K562 (cell line): Measurements from ENCODE around the gene ZFP57. TPM values are rescaled to one million over a fixed set of nuclear protein-coding genes. Genes with fewer than 3 reads are reported as not detected.
A peak's percentile ranks its signal among the peaks of the same experiment; 100 is the strongest.

Source experiments
- ARHGAP35 ChIP-seq: fragments of 450-650 bp; IDR thresholded peaks from 2 replicates; pipeline ENCODE4 v1.6.1; 2018; ENCODE audit not compliant: partially characterized antibody
- ATF3 ChIP-seq, 2 experiments: fragments of 450-650 bp in 1 of 2; sonication (generic) in 1 of 2; formaldehyde crosslinking in 1 of 2; IDR thresholded peaks in 1 of 2; conservative IDR thresholded peaks in 1 of 2; 2 replicates each; pipeline versions ENCODE4 v1.6.1 to v1.8.1; 2016 to 2023; ENCODE audit warnings: mild to moderate bottlenecking in 2 of 2, moderate library complexity in 2 of 2, inconsistent platforms in 1 of 2, missing genetic modification reagents in 1 of 2
- BMI1 ChIP-seq: fragments of 150-350 bp; IDR thresholded peaks from 2 replicates; pipeline ENCODE4 v1.6.1; 2014; ENCODE audit warnings: low read length
- BRD4 ChIP-seq: fragments of 200-600 bp; sonication (generic); IDR thresholded peaks from 2 replicates; pipeline ENCODE4 v1.6.1; 2017; ENCODE audit warnings: inconsistent platforms
- BRD9 ChIP-seq: fragments of 450-650 bp; IDR thresholded peaks from 2 replicates; pipeline ENCODE4 v1.6.1; 2018; ENCODE audit warnings: low read depth; ENCODE audit not compliant: partially characterized antibody
- CXXC5 ChIP-seq: fragments of 250-450 bp; sonication (Bioruptor Pico); IDR thresholded peaks from 2 replicates; pipeline ENCODE4 v1.8.0; 2022; ENCODE audit warnings: inconsistent platforms, mild to moderate bottlenecking, moderate library complexity
- DDX20 ChIP-seq: fragments of 450-650 bp; IDR thresholded peaks from 2 replicates; pipeline ENCODE4 v1.6.1; 2016; ENCODE audit warnings: missing genetic modification characterization, low read depth, mild to moderate bottlenecking, missing compliant biosample characterization, moderate library complexity
- DPF2 ChIP-seq: fragments of 450-650 bp; IDR thresholded peaks from 2 replicates; pipeline ENCODE4 v1.6.1; 2016
- EZH2 ChIP-seq: IDR thresholded peaks from 2 replicates; pipeline ENCODE4 v1.6.1; 2012; ENCODE audit warnings: low read depth, mild to moderate bottlenecking, inconsistent platforms, low read length, borderline replicate concordance
- HDAC1 ChIP-seq, 2 experiments: fragments of 450-650 bp; IDR thresholded peaks; 2 replicates each; pipeline ENCODE4 v1.6.1; 2016 to 2017; ENCODE audit warnings: inconsistent platforms in 1 of 2, mild to moderate bottlenecking in 1 of 2, moderate library complexity in 1 of 2
- HMG20A ChIP-seq: fragments of 450-650 bp; formaldehyde crosslinking; conservative IDR thresholded peaks from 2 replicates; pipeline ENCODE4 v1.4.0; 2020; ENCODE audit warnings: mild to moderate bottlenecking, mixed read lengths
- MBD2 ChIP-seq: sonication (generic); IDR thresholded peaks from 2 replicates; pipeline ENCODE4 v1.6.1; 2016; ENCODE audit warnings: low read depth, borderline replicate concordance
- MITF ChIP-seq: IDR thresholded peaks from 2 replicates; pipeline ENCODE4 v1.6.1; 2014; ENCODE audit warnings: antibody characterized with exemption
- MNT ChIP-seq, 2 experiments: fragments of 450-650 bp; conservative IDR thresholded peaks; 2 replicates each; pipeline ENCODE4 v1.6.1; 2017; ENCODE audit warnings: mild to moderate bottlenecking in 2 of 2, moderate library complexity in 2 of 2
- POLR2G ChIP-seq: fragments of 200-400 bp; formaldehyde crosslinking; IDR thresholded peaks from 2 replicates; pipeline ENCODE4 v1.6.1; 2017; ENCODE audit warnings: low read depth, mild to moderate bottlenecking, antibody characterized with exemption, low read length, moderate library complexity
- SAFB ChIP-seq: fragments of 200-400 bp; formaldehyde crosslinking; IDR thresholded peaks from 2 replicates; pipeline ENCODE4 v1.6.1; 2017; ENCODE audit warnings: low read depth, low read length, borderline replicate concordance
- SAFB2 ChIP-seq: fragments of 200-400 bp; formaldehyde crosslinking; IDR thresholded peaks from 2 replicates; pipeline ENCODE4 v1.6.1; 2018; ENCODE audit warnings: borderline replicate concordance, low read length, low read depth, moderate library complexity; ENCODE audit not compliant: severe bottlenecking
- SP1 ChIP-seq: sonication (generic); formaldehyde crosslinking; IDR thresholded peaks from 2 replicates; pipeline ENCODE4 v1.8.1; 2022; ENCODE audit warnings: mild to moderate bottlenecking, missing genetic modification reagents
- TRIM28 ChIP-seq: fragments of 450-650 bp; IDR thresholded peaks from 2 replicates; pipeline ENCODE4 v1.6.1; 2017
- U2AF1 ChIP-seq: fragments of 200-400 bp; formaldehyde crosslinking; optimal IDR thresholded peaks from 2 replicates; pipeline ENCODE3; 2017; ENCODE audit warnings: mild to moderate bottlenecking, low read depth, low read length, moderate library complexity
- XRCC4 ChIP-seq: IDR thresholded peaks from one replicate; pipeline ENCODE4 v1.6.1; 2011; ENCODE audit not compliant: insufficient read depth, insufficient read length; ENCODE audit errors: extremely low read depth
- ZC3H4 ChIP-seq: sonication (generic); formaldehyde crosslinking; IDR thresholded peaks from 2 replicates; pipeline ENCODE4 v1.9.0; 2021; ENCODE audit warnings: missing genetic modification reagents, borderline replicate concordance
- ZFX ChIP-seq: sonication (generic); formaldehyde crosslinking; IDR thresholded peaks from 2 replicates; pipeline ENCODE4 v1.8.0; 2022; ENCODE audit warnings: mild to moderate bottlenecking, missing genetic modification reagents, moderate library complexity
- ZNF121 ChIP-seq: sonication (generic); formaldehyde crosslinking; conservative IDR thresholded peaks from 2 replicates; pipeline ENCODE4 v1.8.0; 2022; ENCODE audit warnings: missing genetic modification reagents
- ZNF175 ChIP-seq: fragments of 200-800 bp; sonication (Bioruptor generic); IDR thresholded peaks from 2 replicates; pipeline ENCODE4 v1.6.1; 2016; ENCODE audit warnings: low read depth, mild to moderate bottlenecking, missing genetic modification characterization, missing compliant biosample characterization
- ZNF76 ChIP-seq: fragments of 250-450 bp; sonication (Bioruptor Pico); IDR thresholded peaks from 2 replicates; pipeline ENCODE4 v1.4.0; 2020; ENCODE audit warnings: mild to moderate bottlenecking, moderate library complexity, borderline replicate concordance
- polyA plus RNA-seq, 8 experiments: library from polyadenylated mRNA; depleted of rRNA in 4 of 8; stranded (reverse) in 5 of 8; unstranded in 3 of 8; fragments of >200 nt; fragmentation: Nextera tagmentation in 2 of 8; fragmentation: Illumina TruSeq in 1 of 8; extraction: Ambion mirVana in 2 of 8; extraction: Trizol in 1 of 8; gene quantifications; 2 replicates each; pipeline versions ENCODE4 v1.2.1 to v1.2.3, GENCODE V29; 2011 to 2014; ENCODE audit warnings: inconsistent platforms in 1 of 8, missing spikeins in 1 of 8
- total RNA-seq, 7 experiments: library from RNA; depleted of rRNA in 6 of 7; stranded (reverse); fragments of >200 nt in 6 of 7; fragmentation: Illumina TruSeq in 2 of 7; extraction: Trizol in 2 of 7; gene quantifications; 2 replicates each; pipeline versions ENCODE4 v1.2.1 to v1.2.3, GENCODE V29; 2011 to 2021; ENCODE audit warnings: low replicate concordance in 1 of 7

Gene ZFP57
- total and polyA plus RNA-seq, 9 of the 15 experiments (the other 6 are each of a cell fraction or from before 2014, with no cell fraction given) = 0.04 to 0.28 (median 0.13) TPM

- TF ChIP-seq ZNF175 (CRISPR knock-in tag) = no peak
- TF ChIP-seq BMI1 = no peak
- TF ChIP-seq CXXC5 (CRISPR knock-in tag) = peak; percentile 52; the same call in 1 of the 2 replicates
- peak; percentile 38 to 89; a peak in 2 of 4 replicates for TF ChIP-seq HDAC1 (IDR thresholded peaks at IDR 0.05)
- TF ChIP-seq ZC3H4 = no peak
- no peak for TF ChIP-seq EZH2
- no peak for TF ChIP-seq ZNF121 (CRISPR knock-in tag)
- peak; percentile 94 for TF ChIP-seq BRD9
- TF ChIP-seq MBD2 = no peak
- peak; percentile 38 for TF ChIP-seq ARHGAP35
- TF ChIP-seq ZNF76 (CRISPR knock-in tag) = no peak
- TF ChIP-seq HMG20A = no peak
- TF ChIP-seq MITF = no peak
- TF ChIP-seq XRCC4 = no peak
- no peak for TF ChIP-seq TRIM28
- TF ChIP-seq SAFB2 = no peak
- no peak for TF ChIP-seq SAFB
- TF ChIP-seq U2AF1 = no peak
- TF ChIP-seq ZFX (CRISPR knock-in tag) = no peak
- no peak for TF ChIP-seq BRD4
- TF ChIP-seq MNT (conservative IDR thresholded peaks at IDR 0.05) = peak; percentile 68 to 75; a peak in 3 of 4 replicates
- TF ChIP-seq DPF2 = 0 out of 2 replicates have a peak, but pooled peaks have one; percentile 52
- TF ChIP-seq SP1 (CRISPR knock-in tag) = peak; percentile 54; the same call in 1 of the 2 replicates
- no peak for TF ChIP-seq ATF3 (IDR thresholded peaks at IDR 0.05)
- TF ChIP-seq ATF3 (CRISPR knock-in tag; conservative IDR thresholded peaks at IDR 0.05) = no peak
- no peak for TF ChIP-seq DDX20 (tag)
- TF ChIP-seq POLR2G = peak; percentile 82
Observed at GRCh38 chr6:29628419-29629281, 52.3 kb downstream of the ZFP57 start (continued).
